HL-60 (cell line): ENCODE results near the gene RBM5.
"Not testable (repeated sequence)": the region's sequence is repeated elsewhere in the genome, so short reads cannot be mapped to it uniquely, and the experiment has no call there.

ENCODE experiments used
- DNase-seq, 2 experiments: peaks; one replicate each; pipeline ENCODE4 v3.0.0-alpha.2; 2010 to 2020; ENCODE audit warnings: low read depth in 1 of 2, low spot score in 1 of 2
- H3K27ac ChIP-seq: fragments of 250-450 bp; sonication (Bioruptor Pico); replicated peaks from 2 replicates; pipeline ENCODE4 v1.5.1; 2020; ENCODE audit warnings: mild to moderate bottlenecking, moderate library complexity
- H3K27me3 ChIP-seq: fragments of 250-450 bp; sonication (Bioruptor Pico); 2 replicates; pipeline ENCODE4 v1.5.1; 2021; ENCODE audit warnings: mild to moderate bottlenecking, moderate library complexity; ENCODE audit not compliant: insufficient read depth, poor library complexity, severe bottlenecking
- H3K4me3 ChIP-seq: replicated peaks from 2 replicates; pipeline ENCODE4 v1.5.1; 2011; ENCODE audit warnings: mild to moderate bottlenecking, control low read depth, low read length; ENCODE audit not compliant: insufficient read depth
- GABPA ChIP-seq: IDR thresholded peaks from 2 replicates; pipeline ENCODE4 v1.6.1; 2012; ENCODE audit warnings: low read depth
- POLR2AphosphoS5 ChIP-seq: IDR thresholded peaks from 2 replicates; pipeline ENCODE4 v1.6.1; 2012; ENCODE audit warnings: low read depth
- SPI1 ChIP-seq: IDR thresholded peaks from 2 replicates; pipeline ENCODE4 v1.6.1; 2012; ENCODE audit warnings: low read depth, mild to moderate bottlenecking, borderline replicate concordance
- TF ChIP-seq, protein P1 (sequence below): IDR thresholded peaks from one replicate; pipeline ENCODE4 v1.5.1; 2011; ENCODE audit warnings: low read length, control low read depth, inconsistent platforms; ENCODE audit not compliant: insufficient read depth
- TF ChIP-seq, protein P2 (sequence below): IDR thresholded peaks from 2 replicates; pipeline ENCODE4 v1.6.1; 2012; ENCODE audit warnings: low read depth; ENCODE audit not compliant: insufficient replicate concordance

RBM5 gene

DNA sequence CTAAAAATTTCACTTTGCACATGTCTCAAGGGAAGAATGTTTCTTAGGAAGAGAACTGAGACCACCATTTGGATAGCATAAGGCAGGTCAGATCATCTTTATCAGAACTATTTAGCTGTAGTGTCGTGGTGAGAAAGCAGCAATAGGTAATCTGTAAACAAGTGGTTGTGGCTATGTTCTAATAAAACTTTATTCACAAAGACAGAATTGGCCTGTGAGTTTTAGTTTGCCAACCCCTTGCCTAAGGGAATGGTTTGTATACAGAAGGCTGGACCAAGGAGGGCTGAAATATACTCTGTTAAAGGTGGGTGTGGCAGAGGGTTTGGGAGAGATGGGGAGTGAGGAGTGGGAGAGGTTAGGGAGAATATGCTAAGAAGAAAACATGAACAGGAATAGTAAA lies 10.6 kb upstream of the RBM5 start:
- no peak for DNase-seq
- TF ChIP-seq, protein P1, sequence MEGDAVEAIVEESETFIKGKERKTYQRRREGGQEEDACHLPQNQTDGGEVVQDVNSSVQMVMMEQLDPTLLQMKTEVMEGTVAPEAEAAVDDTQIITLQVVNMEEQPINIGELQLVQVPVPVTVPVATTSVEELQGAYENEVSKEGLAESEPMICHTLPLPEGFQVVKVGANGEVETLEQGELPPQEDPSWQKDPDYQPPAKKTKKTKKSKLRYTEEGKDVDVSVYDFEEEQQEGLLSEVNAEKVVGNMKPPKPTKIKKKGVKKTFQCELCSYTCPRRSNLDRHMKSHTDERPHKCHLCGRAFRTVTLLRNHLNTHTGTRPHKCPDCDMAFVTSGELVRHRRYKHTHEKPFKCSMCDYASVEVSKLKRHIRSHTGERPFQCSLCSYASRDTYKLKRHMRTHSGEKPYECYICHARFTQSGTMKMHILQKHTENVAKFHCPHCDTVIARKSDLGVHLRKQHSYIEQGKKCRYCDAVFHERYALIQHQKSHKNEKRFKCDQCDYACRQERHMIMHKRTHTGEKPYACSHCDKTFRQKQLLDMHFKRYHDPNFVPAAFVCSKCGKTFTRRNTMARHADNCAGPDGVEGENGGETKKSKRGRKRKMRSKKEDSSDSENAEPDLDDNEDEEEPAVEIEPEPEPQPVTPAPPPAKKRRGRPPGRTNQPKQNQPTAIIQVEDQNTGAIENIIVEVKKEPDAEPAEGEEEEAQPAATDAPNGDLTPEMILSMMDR, result no peak
- TF ChIP-seq POLR2AphosphoS5 (no peak), GABPA (no peak), SPI1 (no peak)
- TF ChIP-seq, protein P2, sequence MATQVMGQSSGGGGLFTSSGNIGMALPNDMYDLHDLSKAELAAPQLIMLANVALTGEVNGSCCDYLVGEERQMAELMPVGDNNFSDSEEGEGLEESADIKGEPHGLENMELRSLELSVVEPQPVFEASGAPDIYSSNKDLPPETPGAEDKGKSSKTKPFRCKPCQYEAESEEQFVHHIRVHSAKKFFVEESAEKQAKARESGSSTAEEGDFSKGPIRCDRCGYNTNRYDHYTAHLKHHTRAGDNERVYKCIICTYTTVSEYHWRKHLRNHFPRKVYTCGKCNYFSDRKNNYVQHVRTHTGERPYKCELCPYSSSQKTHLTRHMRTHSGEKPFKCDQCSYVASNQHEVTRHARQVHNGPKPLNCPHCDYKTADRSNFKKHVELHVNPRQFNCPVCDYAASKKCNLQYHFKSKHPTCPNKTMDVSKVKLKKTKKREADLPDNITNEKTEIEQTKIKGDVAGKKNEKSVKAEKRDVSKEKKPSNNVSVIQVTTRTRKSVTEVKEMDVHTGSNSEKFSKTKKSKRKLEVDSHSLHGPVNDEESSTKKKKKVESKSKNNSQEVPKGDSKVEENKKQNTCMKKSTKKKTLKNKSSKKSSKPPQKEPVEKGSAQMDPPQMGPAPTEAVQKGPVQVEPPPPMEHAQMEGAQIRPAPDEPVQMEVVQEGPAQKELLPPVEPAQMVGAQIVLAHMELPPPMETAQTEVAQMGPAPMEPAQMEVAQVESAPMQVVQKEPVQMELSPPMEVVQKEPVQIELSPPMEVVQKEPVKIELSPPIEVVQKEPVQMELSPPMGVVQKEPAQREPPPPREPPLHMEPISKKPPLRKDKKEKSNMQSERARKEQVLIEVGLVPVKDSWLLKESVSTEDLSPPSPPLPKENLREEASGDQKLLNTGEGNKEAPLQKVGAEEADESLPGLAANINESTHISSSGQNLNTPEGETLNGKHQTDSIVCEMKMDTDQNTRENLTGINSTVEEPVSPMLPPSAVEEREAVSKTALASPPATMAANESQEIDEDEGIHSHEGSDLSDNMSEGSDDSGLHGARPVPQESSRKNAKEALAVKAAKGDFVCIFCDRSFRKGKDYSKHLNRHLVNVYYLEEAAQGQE, result no peak
- no peaks in the 10 kb centered on the region for H3K27me3 ChIP-seq
- no peak overlapping the region for H3K4me3 ChIP-seq
- 0 out of 2 replicates have a peak overlapping the region, but pooled peaks have one; percentile 9 for H3K27ac ChIP-seq

DNA sequence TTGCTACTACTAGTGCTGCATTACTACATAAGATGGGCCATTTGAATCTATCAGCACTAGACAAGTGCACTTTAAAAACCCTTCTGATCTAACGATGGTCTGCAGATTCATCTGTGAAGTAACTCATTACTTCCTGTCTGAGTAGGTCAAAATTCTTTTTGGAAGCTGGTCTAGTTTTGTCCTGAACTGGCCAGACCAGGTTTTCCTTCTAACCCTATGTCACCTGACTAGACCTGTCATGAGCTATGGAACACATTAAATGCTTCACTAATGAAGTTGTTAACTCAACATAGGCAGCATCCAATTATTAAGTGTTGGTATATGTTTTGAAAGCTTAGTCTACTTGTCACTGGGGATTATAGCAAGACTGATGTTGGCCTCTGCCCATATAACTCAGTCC lies 10.1 kb upstream of the RBM5 start:
- no peak for DNase-seq
- Histone ChIP-seq H3K27me3 (no peaks in the 10 kb centered on the region), H3K27ac (0 out of 2 replicates have a peak overlapping the region, but pooled peaks have one; percentile 9), H3K4me3 (no peak overlapping the region)
- TF ChIP-seq POLR2AphosphoS5 (no peak), SPI1 (no peak), GABPA (no peak)
- TF ChIP-seq, protein P2, result no peak
- TF ChIP-seq, protein P1, result no peak

DNA sequence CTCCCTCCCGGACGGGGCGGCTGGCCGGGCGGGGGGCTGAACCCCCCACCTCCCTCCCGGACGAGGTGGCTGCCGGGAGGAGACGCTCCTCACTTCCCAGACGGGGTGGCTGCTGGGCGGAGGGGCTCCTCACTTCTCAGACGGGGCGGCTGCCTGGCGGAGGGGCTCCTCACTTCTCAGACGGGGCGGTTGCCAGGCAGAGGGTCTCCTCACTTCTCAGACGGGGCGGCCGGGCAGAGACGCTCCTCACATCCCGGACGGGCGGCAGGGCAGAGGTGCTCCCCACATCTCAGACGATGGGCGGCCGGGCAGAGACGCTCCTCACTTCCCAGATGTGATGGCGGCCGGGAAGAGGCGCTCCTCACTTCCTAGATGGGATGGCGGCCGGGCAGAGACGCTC lies 3.8 kb upstream of the RBM5 start:
- not testable (repeated sequence) for H3K4me3 ChIP-seq, H3K27me3 ChIP-seq, DNase-seq, H3K27ac ChIP-seq

DNA sequence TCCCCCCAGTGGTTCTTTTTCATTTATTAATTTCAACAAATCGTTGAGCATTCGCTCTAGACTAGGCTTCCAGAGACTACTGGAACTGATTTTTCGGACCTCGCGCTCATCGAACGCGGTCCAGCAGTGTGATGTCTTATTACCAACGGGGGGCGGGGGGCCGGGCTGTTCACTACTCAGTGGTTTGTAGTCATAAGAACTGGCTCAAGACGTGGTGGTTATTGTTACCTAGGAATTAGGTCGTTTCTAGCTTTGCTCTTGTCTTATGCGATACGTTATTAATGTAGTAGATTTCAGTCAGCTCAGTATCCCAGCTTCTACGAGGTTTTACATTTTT lies 858 bp downstream of the RBM5 start:
- no peak for TF ChIP-seq SPI1
- no peak for TF ChIP-seq GABPA
- TF ChIP-seq, protein P2, result no peak
- no peak for TF ChIP-seq POLR2AphosphoS5
- TF ChIP-seq, protein P1, result no peak
- Histone ChIP-seq H3K27ac (peak overlapping the region; percentile 95), H3K27me3 (no peaks in the 10 kb centered on the region), H3K4me3 (peak overlapping the region; percentile 76)
- DNase-seq, result no peak
